GM19328 (cell line): ENCODE results near the gene ZDHHC9.
"Not testable (repeated sequence)": the region's sequence is repeated elsewhere in the genome, so short reads cannot be mapped to it uniquely, and the experiment has no call there.

Experiments
- ATAC-seq: cut with Tn5 transposase; IDR thresholded peaks from one replicate; pipeline ENCODE4 v1.9.1; 2021; ENCODE audit warnings: mild to moderate bottlenecking, moderate library complexity; ENCODE audit not compliant: unreplicated experiment

ZDHHC9 gene

DNA sequence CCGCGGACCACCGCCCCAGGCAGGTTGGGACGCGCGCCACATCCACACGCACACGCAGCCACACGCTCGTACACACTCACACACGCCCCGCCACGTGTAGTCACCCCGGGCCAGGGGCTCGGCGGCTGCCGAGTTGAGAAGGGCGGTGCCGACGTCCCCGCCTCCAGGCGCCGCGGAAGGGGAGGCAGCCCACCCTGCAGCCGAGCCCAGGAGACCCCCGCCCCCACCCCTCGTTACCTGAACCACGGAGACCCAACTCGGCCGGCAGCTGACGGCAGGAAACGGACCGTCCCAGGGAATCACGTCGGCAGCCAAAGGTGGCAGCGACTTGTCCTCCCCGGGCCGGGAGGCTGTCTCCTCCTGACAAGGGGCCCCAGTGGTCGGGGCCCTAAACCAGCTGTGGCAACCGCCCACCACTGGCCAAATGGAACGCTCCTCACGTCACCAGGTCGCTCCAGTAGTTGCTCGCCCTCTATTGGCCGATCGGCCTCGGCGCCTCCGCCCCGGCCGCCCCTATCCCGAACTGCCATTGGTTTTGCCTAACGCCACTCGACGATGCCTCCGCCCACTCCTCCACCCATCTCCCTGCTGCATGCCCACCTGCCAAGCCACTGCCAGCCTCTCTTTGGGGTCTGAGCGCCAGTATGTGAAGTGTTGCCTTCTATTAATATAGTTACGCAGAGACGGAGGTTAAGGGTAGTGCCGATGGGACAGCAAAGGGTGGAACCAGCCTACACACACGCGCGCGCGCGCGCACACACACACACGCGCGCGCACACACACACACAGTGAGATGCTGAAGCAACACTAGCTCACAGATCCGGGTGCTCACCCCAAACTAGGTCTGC is at the start of gene ZDHHC9:
Gene ZDHHC9, minus strand, starts transcription at position 428 of the 848 bp plus-strand sequence. CDS start 1,941 bp downstream, outside the sequence.
- ATAC-seq: peak; percentile 96

DNA sequence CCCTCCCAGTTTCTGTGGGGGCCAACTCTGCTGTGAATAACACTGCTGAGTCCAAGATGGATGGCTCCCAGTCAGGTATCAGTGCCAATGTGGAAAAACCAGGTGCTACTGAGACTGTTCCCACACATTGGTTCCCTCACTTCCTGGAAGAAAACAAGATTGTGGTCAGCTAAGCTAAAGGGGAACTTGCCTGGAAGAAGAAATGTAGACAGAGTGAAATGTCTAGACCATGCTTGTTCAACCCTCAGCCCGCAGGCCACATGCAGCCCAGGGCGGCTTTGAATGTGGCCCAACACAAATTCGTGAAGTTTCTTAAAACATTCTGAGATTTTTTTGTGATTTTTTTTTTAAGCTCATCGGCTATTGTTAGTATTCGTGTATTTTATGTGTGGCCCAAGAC is 33.7 kb upstream of the ZDHHC9 start:
- ATAC-seq: no peak

DNA sequence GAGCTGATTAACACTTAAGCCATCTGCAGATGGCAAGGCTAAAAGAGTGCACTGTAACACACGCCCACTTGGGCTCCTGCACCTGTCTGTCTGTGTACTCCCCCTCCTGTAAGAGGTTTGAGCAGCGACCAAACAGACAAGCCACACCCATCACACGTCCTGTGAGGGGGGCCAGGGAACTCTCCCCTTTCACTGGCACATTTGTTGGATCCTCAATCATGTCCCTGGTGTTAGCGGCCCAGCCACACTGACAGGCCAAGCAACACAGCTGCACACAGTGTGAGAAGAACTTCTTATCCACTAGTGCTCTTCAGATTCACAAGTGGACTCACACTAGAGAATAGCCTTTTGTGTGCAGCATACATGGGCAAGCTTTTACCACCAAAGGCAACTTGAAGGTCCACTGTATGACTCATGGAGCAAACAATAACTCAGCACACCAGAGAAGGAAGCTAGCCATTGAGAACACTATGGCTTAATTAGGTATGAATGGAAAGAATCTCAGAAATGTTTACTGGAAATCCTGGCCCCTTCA is 33.2 kb upstream of the ZDHHC9 start:
- ATAC-seq: no peak

GRCh38 chrX:129875669-129876068 is 32.0 kb upstream of the ZDHHC9 start:
- no peak for ATAC-seq

DNA sequence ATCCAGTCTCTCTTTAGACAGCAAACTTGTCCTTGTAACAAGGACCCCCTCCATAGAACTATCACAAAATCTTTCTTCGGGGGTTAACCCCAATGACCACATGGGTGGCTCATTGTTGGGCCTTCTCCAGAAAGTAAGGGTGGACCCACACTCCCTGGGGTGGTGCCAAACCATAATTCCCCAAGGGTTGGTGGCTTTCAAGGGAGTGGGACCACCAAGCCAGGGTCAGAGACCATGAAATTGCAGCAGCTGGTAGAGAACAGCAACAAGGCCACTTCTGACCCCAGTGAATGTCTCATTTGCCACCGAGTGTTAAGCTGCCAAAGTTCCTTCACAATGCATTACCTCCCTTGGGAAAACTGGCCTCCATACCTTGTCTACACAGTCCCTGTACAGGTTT is 28.8 kb upstream of the ZDHHC9 start:
- no peak for ATAC-seq

DNA sequence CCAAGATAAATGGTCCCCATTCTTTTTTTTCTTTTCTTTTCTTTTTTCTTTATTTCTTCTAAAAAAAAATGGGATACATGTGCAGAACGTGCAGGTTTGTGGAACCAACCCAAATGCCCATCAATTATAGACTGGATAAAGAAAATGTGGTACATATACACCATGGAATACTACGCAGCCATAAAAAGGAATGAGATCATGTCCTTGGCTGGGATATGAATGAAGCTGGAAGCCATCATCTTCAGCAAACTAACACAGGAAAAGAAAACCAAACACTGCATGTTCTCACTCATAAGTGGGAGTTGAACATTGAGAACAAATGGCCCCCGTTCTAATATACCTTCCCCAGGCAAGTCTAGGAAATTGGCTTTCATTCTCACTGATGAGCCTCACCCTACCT is 22.6 kb upstream of the ZDHHC9 start:
- ATAC-seq: not testable (repeated sequence)

- not testable (repeated sequence) for ATAC-seq
Measured at GRCh38 chrX:129859134-129859533, 15.4 kb upstream of the ZDHHC9 start.

GRCh38 chrX:129851825-129852224 is 8.1 kb upstream of the ZDHHC9 start:
- not testable (repeated sequence) for ATAC-seq

- ATAC-seq: no peak
Measured at GRCh38 chrX:129846716-129847115, 3.0 kb upstream of the ZDHHC9 start.

GRCh38 chrX:129845616-129846190 is 2.0 kb upstream of the ZDHHC9 start:
- ATAC-seq: no peak

DNA sequence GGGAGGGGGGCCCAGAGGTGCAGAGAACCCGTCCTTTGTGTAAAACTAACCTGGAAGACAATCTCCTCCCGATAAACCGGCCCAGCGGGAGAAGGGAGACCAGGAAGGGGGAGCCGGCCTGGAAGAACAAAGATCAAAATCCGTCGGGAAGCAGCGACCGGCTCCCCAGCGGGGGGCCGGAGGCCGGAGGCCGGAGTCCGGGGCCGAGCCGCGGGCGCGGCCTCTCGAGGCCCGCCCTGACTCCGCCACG is 552 bp downstream of the ZDHHC9 start:
- no peak for ATAC-seq

GRCh38 chrX:129842510-129843208 is 1.0 kb downstream of the ZDHHC9 start:
- no peak for ATAC-seq

DNA sequence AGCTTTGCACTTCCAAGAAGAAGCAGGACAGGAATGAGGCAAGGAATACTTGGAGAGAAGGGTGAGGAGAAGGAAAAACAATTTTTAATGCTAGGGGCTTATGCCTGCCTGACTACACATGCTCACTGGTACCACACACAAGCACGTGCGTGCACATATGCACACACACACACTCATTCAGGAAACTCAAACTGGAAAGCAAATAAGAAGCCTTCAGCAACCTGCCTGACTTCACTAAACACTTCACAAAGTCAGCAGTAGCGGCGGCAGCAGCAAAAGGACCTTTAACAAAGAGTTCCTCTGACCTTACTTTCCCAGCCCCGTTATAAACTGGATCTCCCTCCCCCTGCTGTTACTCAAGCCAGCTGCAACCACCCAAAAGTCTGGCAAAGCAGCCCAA is 3.3 kb downstream of the ZDHHC9 start:
- no peak for ATAC-seq

DNA sequence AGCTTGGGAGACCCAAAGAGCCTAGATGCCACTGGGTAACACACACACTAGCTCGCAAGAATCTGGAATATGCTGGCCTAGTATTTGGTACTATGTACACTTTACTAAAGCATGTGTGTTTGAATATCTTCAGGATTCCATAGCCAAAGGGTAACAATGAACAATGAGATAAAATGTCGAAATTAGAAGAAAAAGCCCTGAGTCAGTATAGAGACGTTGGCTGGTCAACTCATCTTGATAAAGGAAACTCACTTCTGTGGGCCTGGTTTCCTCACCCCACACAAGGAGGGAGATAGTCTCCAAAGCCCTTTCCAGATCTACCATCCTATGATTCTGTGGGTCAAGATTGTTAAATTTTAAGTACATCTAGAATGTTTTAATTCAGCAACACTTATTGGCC is 6.9 kb downstream of the ZDHHC9 start:
- ATAC-seq: no peak

DNA sequence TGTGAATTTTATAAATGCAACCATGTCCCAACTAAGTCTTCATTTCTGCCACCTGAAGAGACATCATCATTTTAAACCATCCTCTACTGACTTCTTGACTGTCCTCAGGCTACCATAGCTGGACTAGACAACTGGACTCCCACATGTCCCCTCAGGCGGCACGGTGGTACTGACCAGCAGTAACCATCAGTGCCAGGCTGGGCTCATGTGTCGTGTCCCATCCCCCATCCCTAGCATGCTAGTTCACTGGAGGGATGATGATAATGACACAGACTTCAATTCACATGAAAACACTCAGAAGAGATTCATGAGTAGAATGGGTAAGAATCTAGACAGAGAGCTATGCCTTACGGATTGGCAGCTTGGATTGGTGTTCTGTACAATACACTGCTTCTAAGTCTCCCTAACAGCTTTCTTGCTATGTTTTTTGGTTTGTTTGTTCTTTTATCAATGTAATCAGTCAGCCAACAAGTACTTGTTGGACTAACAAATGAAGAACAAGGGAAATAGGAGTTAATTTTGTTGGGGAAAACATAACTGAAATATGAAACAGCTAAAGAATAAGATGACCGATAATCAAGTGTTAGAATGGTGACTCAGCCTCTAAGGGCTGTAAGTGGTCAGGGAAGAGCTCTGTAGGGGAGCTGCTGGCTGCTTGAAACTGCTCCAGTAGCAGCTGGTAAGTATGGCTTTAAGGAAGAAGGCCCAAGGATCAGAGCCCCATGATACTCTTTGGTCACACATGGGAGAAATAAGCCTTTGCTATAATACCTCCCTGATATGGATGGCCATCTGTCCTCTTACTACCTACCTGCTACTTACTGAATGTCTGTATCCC is 10.3 kb downstream of the ZDHHC9 start:
- ATAC-seq: no peak

DNA sequence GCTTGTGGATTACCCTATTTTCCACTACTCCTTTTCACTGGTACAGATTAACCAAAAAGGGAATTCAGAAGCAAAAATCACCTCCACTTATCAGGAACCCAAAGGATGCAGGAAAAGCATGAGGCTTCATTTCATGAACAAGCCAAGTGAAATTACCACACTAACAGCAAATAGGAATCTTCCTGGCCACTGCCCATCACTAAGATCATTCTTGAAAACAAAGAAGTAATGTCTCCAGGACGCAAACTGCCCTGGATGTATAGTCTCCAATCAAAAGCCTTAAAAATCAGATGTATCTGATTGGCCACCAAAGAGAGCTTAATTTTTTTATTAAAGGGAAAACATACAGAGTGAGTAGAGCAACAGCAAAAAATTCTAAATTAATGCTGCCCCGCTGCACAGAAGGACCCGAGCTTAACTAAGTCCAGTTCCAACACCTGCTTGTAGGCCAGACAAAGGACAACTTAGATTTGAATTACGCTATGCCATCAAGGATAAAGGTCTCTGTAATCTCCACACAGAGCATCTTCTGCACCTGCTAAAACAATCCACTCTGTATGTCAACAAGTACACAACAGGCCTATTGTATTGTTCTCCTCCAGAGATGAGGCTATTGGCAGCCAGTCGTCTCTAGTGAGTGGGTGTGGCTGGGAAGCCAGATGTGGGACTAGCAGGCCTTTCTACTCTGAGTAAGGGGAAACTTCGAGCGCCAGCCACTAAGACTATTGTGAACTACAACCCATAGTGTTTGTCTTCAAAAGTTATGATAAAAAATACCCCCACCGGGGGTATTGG is 12.4 kb downstream of the ZDHHC9 start:
- ATAC-seq: no peak

DNA sequence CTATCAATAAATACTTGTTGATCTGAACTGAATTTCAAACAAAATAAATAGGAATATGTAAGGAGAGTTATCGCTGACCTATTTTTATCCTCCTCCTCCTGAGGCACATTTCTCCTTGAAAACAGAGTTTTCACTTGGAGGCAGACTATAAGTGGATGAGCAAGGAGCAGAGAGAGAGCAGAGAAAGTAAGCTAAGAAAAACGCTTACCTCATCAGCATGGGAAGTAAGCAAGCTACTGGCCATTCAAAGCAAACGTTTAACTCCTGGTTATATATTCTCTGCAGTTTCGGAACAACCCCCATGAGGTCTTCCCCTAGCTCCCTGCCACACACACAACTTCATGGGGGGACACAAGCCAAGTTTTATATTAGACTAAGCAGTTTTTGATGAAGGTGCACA is 13.2 kb downstream of the ZDHHC9 start:
- ATAC-seq: no peak

DNA sequence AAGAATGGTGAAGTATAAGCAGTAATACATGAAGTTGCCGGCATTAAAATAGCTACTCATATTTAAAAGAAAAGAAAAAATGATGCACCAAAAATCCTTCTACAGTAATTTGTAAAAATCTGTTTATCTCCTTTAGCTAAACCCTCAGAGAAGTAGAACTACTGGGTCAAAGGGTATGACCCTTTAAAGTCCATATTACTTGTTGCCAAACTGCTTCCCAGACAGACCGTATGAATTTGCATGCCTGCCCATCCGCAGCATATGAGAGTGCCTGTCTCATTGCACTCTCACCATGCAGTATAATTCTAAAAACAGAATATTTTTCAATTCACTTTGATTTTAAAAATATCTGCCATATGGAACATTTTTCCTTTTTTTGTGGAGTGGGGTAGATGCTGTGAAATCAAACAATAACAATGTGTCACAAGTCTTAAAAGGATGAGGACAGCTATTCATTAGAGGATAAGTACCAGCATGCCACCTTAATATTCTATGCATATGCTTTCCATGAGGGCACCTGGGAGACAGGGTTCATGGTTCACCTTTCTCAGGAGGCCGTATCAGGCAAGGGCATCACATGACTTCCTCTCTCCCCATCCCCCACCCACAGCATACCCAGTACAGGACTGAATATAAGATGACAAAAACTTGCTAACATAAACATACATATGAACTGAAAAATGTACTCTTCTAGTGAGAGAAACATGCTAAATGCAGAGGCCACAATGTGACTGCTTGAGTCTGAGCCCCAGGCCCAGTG is 17.8 kb downstream of the ZDHHC9 start:
- ATAC-seq: no peak

DNA sequence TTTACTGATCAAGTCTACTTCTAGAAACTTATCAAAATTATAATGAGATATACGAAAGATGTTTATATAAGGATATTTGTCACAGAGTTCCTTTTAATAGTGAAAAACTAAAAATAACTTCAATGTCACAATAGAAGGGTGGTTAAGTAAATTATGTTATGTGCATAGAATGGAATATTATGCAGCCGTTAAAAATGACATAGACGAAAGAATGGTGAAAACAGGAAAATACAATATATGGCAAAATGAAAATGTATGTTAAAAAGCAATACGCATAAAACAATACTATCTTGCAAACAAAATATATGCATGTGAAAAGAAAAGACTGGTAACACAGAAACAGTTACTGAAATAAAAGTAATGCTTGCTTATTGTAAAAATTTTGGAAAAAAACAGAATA is 19.1 kb downstream of the ZDHHC9 start:
- ATAC-seq: no peak

GRCh38 chrX:129823522-129823921 is 20.2 kb downstream of the ZDHHC9 start:
- ATAC-seq: no peak
